IMR-90 (cell line): ENCODE data around the gene HMBS. TPM values are rescaled to one million over a fixed set of nuclear protein-coding genes. Genes with fewer than 3 reads are reported as not detected.

ENCODE experiments used
- ATAC-seq: fragments of 200-7000 bp; cut with Tn5 transposase; 2 replicates; pipeline ENCODE4 v1.9.1; 2020; ENCODE audit warnings: low read depth, mild to moderate bottlenecking, moderate library complexity
- BruUV-seq: library from RNA; stranded (reverse); fragments of 400-500 nt; replicated peaks from 2 replicates; lab custom pipeline; 2021; lab: Mats Ljungman, UMichigan
- CTCF ChIA-PET: fragments of 300-600 bp; formaldehyde crosslinking; extraction: SDS; loops from one replicate; lab custom pipeline; 2021; ENCODE audit warnings: antibody characterized with exemption; lab: Yijun Ruan, JAX
- POLR2A ChIA-PET: fragments of 300-600 bp; sonication (Branson Sonifier 250); formaldehyde crosslinking; loops from one replicate; lab custom pipeline; 2022; ENCODE audit warnings: antibody characterized with exemption; ENCODE audit not compliant: unreplicated experiment; lab: Charles Lee
- DNase-seq: peaks from one replicate; pipeline ENCODE4 v3.0.0; 2013
- H2AFZ ChIP-seq: replicated peaks from 2 replicates; pipeline ENCODE3; 2013; ENCODE audit warnings: low read length, mild to moderate bottlenecking; ENCODE audit not compliant: poor library complexity
- H2AK5ac ChIP-seq: 2 replicates; pipeline ENCODE4 v1.6.1; 2013; ENCODE audit warnings: low read depth, low read length, inconsistent platforms
- H2AK9ac ChIP-seq: replicated peaks from 2 replicates; pipeline ENCODE3; 2013; ENCODE audit warnings: mild to moderate bottlenecking, low read depth, low read length, moderate library complexity; ENCODE audit not compliant: poor library complexity
- H2BK120ac ChIP-seq: 2 replicates; pipeline ENCODE4 v1.6.1; 2013; ENCODE audit warnings: low read depth, low read length, inconsistent platforms
- H2BK15ac ChIP-seq: 3 replicates; pipeline ENCODE4 v1.6.1; 2013; ENCODE audit warnings: low read depth, low read length, inconsistent platforms
- H2BK20ac ChIP-seq: 2 replicates; pipeline ENCODE4 v1.6.1; 2013; ENCODE audit warnings: low read depth, mild to moderate bottlenecking, inconsistent platforms, low read length, moderate library complexity
- H2BK5ac ChIP-seq: 2 replicates; pipeline ENCODE4 v1.6.1; 2013; ENCODE audit warnings: mild to moderate bottlenecking, low read depth, low read length, inconsistent platforms; ENCODE audit not compliant: poor library complexity, severe bottlenecking
- H3K14ac ChIP-seq: replicated peaks from 2 replicates; pipeline ENCODE4 v1.6.1; 2013; ENCODE audit warnings: low read depth, low read length, inconsistent platforms
- H3K18ac ChIP-seq: 2 replicates; pipeline ENCODE4 v1.6.1; 2013; ENCODE audit warnings: low read depth, low read length, control low read depth
- H3K23ac ChIP-seq: 2 replicates; pipeline ENCODE4 v1.6.1; 2013; ENCODE audit warnings: low read depth, low read length, inconsistent platforms
- H3K27ac ChIP-seq: 2 replicates; pipeline ENCODE4 v1.5.1; 2013; ENCODE audit warnings: mild to moderate bottlenecking, control low read depth, low read length; ENCODE audit not compliant: insufficient read depth
- H3K27me3 ChIP-seq: 2 replicates; pipeline ENCODE4 v1.6.1; 2013; ENCODE audit warnings: low read length; ENCODE audit not compliant: control insufficient read depth, insufficient read depth
- H3K36me3 ChIP-seq: 2 replicates; pipeline ENCODE4 v1.6.1; 2013; ENCODE audit warnings: low read length, mixed read lengths; ENCODE audit not compliant: control insufficient read depth, insufficient read depth
- H3K4ac ChIP-seq: 2 replicates; pipeline ENCODE4 v1.6.1; 2013; ENCODE audit warnings: low read depth, low read length, inconsistent platforms
- H3K4me1 ChIP-seq: 2 replicates; pipeline ENCODE4 v1.6.1; 2013; ENCODE audit warnings: low read length, mixed read lengths; ENCODE audit not compliant: control insufficient read depth, insufficient read depth
- H3K4me2 ChIP-seq: 2 replicates; pipeline ENCODE4 v1.6.1; 2013; ENCODE audit warnings: low read depth, mild to moderate bottlenecking, control low read depth, low read length, moderate library complexity
- H3K4me3 ChIP-seq: 2 replicates; pipeline ENCODE4 v1.5.1; 2013; ENCODE audit warnings: low read depth, mild to moderate bottlenecking, control low read depth, low read length, moderate library complexity; ENCODE audit not compliant: insufficient read depth
- H3K56ac ChIP-seq: 2 replicates; pipeline ENCODE4 v1.6.1; 2013; ENCODE audit warnings: low read length, inconsistent platforms; ENCODE audit not compliant: insufficient read depth; ENCODE audit errors: extremely low read depth
- H3K79me1 ChIP-seq, 2 experiments: 2 replicates each; pipeline ENCODE4 v1.6.1; 2013; ENCODE audit warnings: low read length in 2 of 2, inconsistent platforms in 1 of 2, low read depth in 1 of 2
- H3K9ac ChIP-seq: 2 replicates; pipeline ENCODE4 v1.6.1; 2013; ENCODE audit warnings: low read depth, low read length, control low read depth
- H3K9me1 ChIP-seq: 2 replicates; pipeline ENCODE4 v1.6.1; 2013; ENCODE audit warnings: low read length, inconsistent platforms; ENCODE audit not compliant: insufficient read depth
- H3K9me3 ChIP-seq: 2 replicates; pipeline ENCODE4 v1.6.1; 2013; ENCODE audit warnings: low read length; ENCODE audit not compliant: control insufficient read depth, insufficient read depth
- H4K20me1 ChIP-seq: 2 replicates; pipeline ENCODE4 v1.6.1; 2013; ENCODE audit warnings: low read length, inconsistent platforms; ENCODE audit not compliant: insufficient read depth
- H4K5ac ChIP-seq: 2 replicates; pipeline ENCODE4 v1.6.1; 2013; ENCODE audit warnings: mild to moderate bottlenecking, low read depth, low read length, control low read depth
- H4K8ac ChIP-seq, 2 experiments: 2 replicates each; pipeline ENCODE4 v1.6.1; 2013; ENCODE audit warnings: low read depth in 2 of 2, low read length in 2 of 2, control low read depth in 1 of 2, inconsistent platforms in 1 of 2
- H4K91ac ChIP-seq: 2 replicates; pipeline ENCODE4 v1.6.1; 2013; ENCODE audit warnings: low read depth, low read length, inconsistent platforms; ENCODE audit not compliant: insufficient read depth
- BHLHE40 ChIP-seq: fragments of 150-350 bp; IDR thresholded peaks from 2 replicates; pipeline ENCODE4 v1.6.1; 2016; ENCODE audit warnings: mild to moderate bottlenecking, low read depth, low read length
- CEBPB ChIP-seq: IDR thresholded peaks from 2 replicates; pipeline ENCODE4 v1.6.1; 2012; ENCODE audit warnings: low read depth, low read length, improper control_type of control experiment
- CTCF ChIP-seq: conservative IDR thresholded peaks from 2 replicates; pipeline ENCODE4 v1.5.1; 2012; ENCODE audit warnings: mild to moderate bottlenecking, low read depth, low read length, improper control_type of control experiment
- FOS ChIP-seq: fragments of 150-350 bp; IDR thresholded peaks from 2 replicates; pipeline ENCODE4 v1.6.1; 2016; ENCODE audit warnings: low read depth, low read length
- MAFK ChIP-seq: IDR thresholded peaks from 2 replicates; pipeline ENCODE4 v1.6.1; 2012; ENCODE audit warnings: low read depth, low read length, improper control_type of control experiment
- MAZ ChIP-seq: IDR thresholded peaks from 2 replicates; pipeline ENCODE4 v1.6.1; 2012; ENCODE audit warnings: low read depth, mild to moderate bottlenecking, low read length, improper control_type of control experiment, moderate library complexity, borderline replicate concordance
- MXI1 ChIP-seq: IDR thresholded peaks from 2 replicates; pipeline ENCODE4 v1.6.1; 2012; ENCODE audit warnings: low read depth, mild to moderate bottlenecking, low read length, moderate library complexity, borderline replicate concordance
- POLR2A ChIP-seq: IDR thresholded peaks from 2 replicates; pipeline ENCODE4 v1.6.1; 2012; ENCODE audit warnings: mild to moderate bottlenecking, low read depth, low read length
- RCOR1 ChIP-seq: IDR thresholded peaks from 2 replicates; pipeline ENCODE4 v1.6.1; 2012; ENCODE audit warnings: mild to moderate bottlenecking, low read length, improper control_type of control experiment; ENCODE audit not compliant: insufficient replicate concordance
- RFX5 ChIP-seq: IDR thresholded peaks from 2 replicates; pipeline ENCODE4 v1.8.0; 2012; ENCODE audit warnings: low read depth, mild to moderate bottlenecking, low read length, moderate library complexity
- WGBS, 2 experiments: methylation state at CpG; one replicate each; pipeline versions ENCODE4 v1.1.5 to v1.1.7; 2013; ENCODE audit warnings: missing lambda C conversion rate in 2 of 2; ENCODE audit not compliant: insufficient read length in 1 of 2; ENCODE audit errors: extremely low coverage in 2 of 2; 5-methylcytosine and 5-hydroxymethylcytosine counted together
- dilution Hi-C: fragments of 300-500 bp; cut with HindIII; formaldehyde crosslinking; loops from one replicate; pipeline ENCODE4 v1.14.3; 2018; ENCODE audit warnings: low sequenced_read_pairs; ENCODE audit not compliant: unreplicated experiment
- in situ Hi-C: fragments of 300-500 bp; cut with MboI; formaldehyde crosslinking; loops from 3 replicates; pipeline ENCODE4 v1.14.3; 2019; ENCODE audit warnings: low sequenced_read_pairs, inconsistent platforms, mixed read lengths
- intact Hi-C: fragments of 100-400 bp; cut with micrococcal nuclease; formaldehyde crosslinking; loops from 2 replicates; pipeline ENCODE4 v1.10.0; 2022
- polyA plus RNA-seq, 3 experiments: library from polyadenylated mRNA; depleted of rRNA; stranded (reverse); fragments of >200 nt; gene quantifications; 2 replicates each; pipeline ENCODE4 v1.2.3, GENCODE V29; 2012; ENCODE audit warnings: low replicate concordance in 1 of 3
- total RNA-seq: library from RNA; depleted of rRNA; stranded (reverse); fragments of >200 nt; gene quantifications from 2 replicates; pipeline ENCODE4 v1.2.3, GENCODE V29; 2012

The HMBS gene
- total and polyA plus RNA-seq, 2 of the 4 experiments (the other 2 are of a cell fraction), result 17.9 to 59.5 TPM

- Histone ChIP-seq H3K4me2 (no peak overlapping the region), H3K9ac (no peak overlapping the region), H2BK15ac (no peak overlapping the region), H2BK20ac (no peak overlapping the region), H3K79me1 (peaks cover 6 to 19% of the 10 kb centered on the region in 2 experiments; a peak in 3 of 4 replicates), H3K9me1 (peaks cover 3% of the 10 kb centered on the region), H3K14ac (no peak overlapping the region), H3K56ac (no peak overlapping the region), H3K36me3 (peaks cover 36% of the 10 kb centered on the region), H3K9me3 (no peaks in the 10 kb centered on the region), H2AK9ac (no peak overlapping the region), H4K20me1 (no peaks in the 10 kb centered on the region; the same call in 1 of the 2 replicates), H2AK5ac (no peak overlapping the region), H2BK5ac (no peak overlapping the region), H4K8ac (no peak overlapping the region), H4K5ac (no peak overlapping the region), H3K4me3 (no peak overlapping the region), H2AFZ (no peak overlapping the region), H3K27ac (no peak overlapping the region), H4K91ac (no peak overlapping the region), H3K4me1 (no peaks in the 10 kb centered on the region; the same call in 1 of the 2 replicates), H3K18ac (no peak overlapping the region), H2BK120ac (no peak overlapping the region), H3K23ac (no peak overlapping the region), H3K4ac (no peak overlapping the region), H3K27me3 (no peaks in the 10 kb centered on the region)
- dilution Hi-C loops (no loop called here), intact Hi-C loops (no loop called here), in situ Hi-C loops (no loop called here)
- no peak for ATAC-seq
- no peak for TF ChIP-seq MAFK
- no peak for TF ChIP-seq MAZ
- TF ChIP-seq MXI1, result no peak
- TF ChIP-seq RFX5, result no peak
- no peak for TF ChIP-seq CEBPB
- TF ChIP-seq FOS, result no peak
- no peak for TF ChIP-seq POLR2A
- no peak for TF ChIP-seq BHLHE40
- no peak for TF ChIP-seq RCOR1
- TF ChIP-seq CTCF, result no peak
- no peak for DNase-seq
- no CpG with 5 or more reads among the region's 9 CpGs for WGBS, 2 experiments
- POLR2A ChIA-PET, result no interaction called here
- BruUV-seq, result no TSS peak
- CTCF ChIA-PET, result no interaction called here
These were observed 29.0 kb downstream of the HMBS start for GRCh38 chr11:119113716-119114115.
